K562 (cell line): ENCODE measurements around the gene TAX1BP1.

Experiments used
- ARID2 ChIP-seq: fragments of 450-650 bp; IDR thresholded peaks from 2 replicates; pipeline ENCODE4 v1.6.1; 2017; ENCODE audit warnings: antibody characterized with exemption, mild to moderate bottlenecking
- CBX8 ChIP-seq: fragments of 200-600 bp; sonication (generic); IDR thresholded peaks from 2 replicates; pipeline ENCODE4 v1.6.1; 2012; ENCODE audit warnings: borderline replicate concordance, mixed run types, low read depth, mild to moderate bottlenecking, moderate library complexity, mixed read lengths, low read length, control low read depth, inconsistent platforms; ENCODE audit not compliant: poor library complexity, severe bottlenecking; ENCODE audit errors: extremely low read depth
- CTCF ChIP-seq, 3 experiments: IDR thresholded peaks in 2 of 3; conservative IDR thresholded peaks in 1 of 3; 2 replicates each; pipeline ENCODE4 v1.5.1; 2011 to 2012; ENCODE audit warnings: low read length in 3 of 3, mild to moderate bottlenecking in 3 of 3, control low read depth in 2 of 3, improper control_type of control experiment in 1 of 3, inconsistent platforms in 1 of 3, low read depth in 1 of 3, mixed read lengths in 1 of 3, moderate library complexity in 1 of 3; ENCODE audit not compliant: insufficient read depth in 2 of 3
- ETS1 ChIP-seq: conservative IDR thresholded peaks from 2 replicates; pipeline ENCODE4 v1.6.1; 2011; ENCODE audit warnings: low read depth, mild to moderate bottlenecking, low read length; ENCODE audit not compliant: control insufficient read depth
- ETV6 ChIP-seq, 3 experiments: fragments of 150-350 bp in 1 of 3; sonication (generic) in 1 of 3; formaldehyde crosslinking in 1 of 3; IDR thresholded peaks; 2 replicates each; pipeline versions ENCODE4 v1.6.1 to v1.8.0; 2014 to 2022; ENCODE audit warnings: borderline replicate concordance in 2 of 3, low read depth in 2 of 3, antibody characterized with exemption in 1 of 3, low read length in 1 of 3, mild to moderate bottlenecking in 1 of 3, missing genetic modification reagents in 1 of 3
- FOXK1 ChIP-seq: sonication (generic); formaldehyde crosslinking; IDR thresholded peaks from 2 replicates; pipeline ENCODE4 v1.8.0; 2022; ENCODE audit warnings: missing genetic modification reagents, mild to moderate bottlenecking, borderline replicate concordance
- MAX ChIP-seq: sonication (generic); formaldehyde crosslinking; IDR thresholded peaks from 2 replicates; pipeline ENCODE4 v1.9.0; 2022; ENCODE audit warnings: mild to moderate bottlenecking, missing genetic modification reagents
- NFXL1 ChIP-seq: fragments of 450-650 bp; formaldehyde crosslinking; IDR thresholded peaks from 2 replicates; pipeline ENCODE4 v1.4.0; 2021; ENCODE audit warnings: mild to moderate bottlenecking
- NR0B1 ChIP-seq: fragments of 450-650 bp; IDR thresholded peaks from one replicate; pipeline ENCODE4 v1.6.1; 2018; ENCODE audit warnings: mild to moderate bottlenecking, moderate library complexity; ENCODE audit not compliant: partially characterized antibody
- POLR2A ChIP-seq: fragments of 450-650 bp; conservative IDR thresholded peaks from 2 replicates; pipeline ENCODE4 v1.6.1; 2016
- POLR3G ChIP-seq: IDR thresholded peaks from 2 replicates; pipeline ENCODE4 v1.6.1; 2011; ENCODE audit not compliant: insufficient read length, insufficient replicate concordance; ENCODE audit errors: extremely low read depth
- SRF ChIP-seq, 2 experiments: fragments of 250-450, 450-650 bp in 1 of 2; sonication (Bioruptor Pico) in 1 of 2; sonication (generic) in 1 of 2; formaldehyde crosslinking; IDR thresholded peaks; 2 replicates each; pipeline versions ENCODE4 v1.5.0 to v1.5.1; 2020 to 2022; ENCODE audit warnings: mild to moderate bottlenecking in 1 of 2, missing genetic modification reagents in 1 of 2
- TCF7 ChIP-seq: sonication (generic); IDR thresholded peaks from 2 replicates; pipeline ENCODE4 v1.6.1; 2016; ENCODE audit warnings: antibody characterized with exemption, borderline replicate concordance

- TF ChIP-seq POLR3G, result no peak
- no peak for TF ChIP-seq POLR2A
- no peak for TF ChIP-seq TCF7
- TF ChIP-seq NR0B1, result no peak
- TF ChIP-seq CTCF (IDR thresholded peaks at IDR 0.05 in 2 of 3, conservative IDR thresholded peaks at IDR 0.05 in 1 of 3; ENCODE audit: insufficient read depth in 2 of 3, low read depth in 1 of 3, low read length in 3 of 3), result no peak
- no peak for TF ChIP-seq CBX8
- no peak for TF ChIP-seq FOXK1 (CRISPR knock-in tag)
- no peak for TF ChIP-seq SRF (CRISPR knock-in tag; IDR thresholded peaks at IDR 0.05)
- no peak for TF ChIP-seq ETV6 (IDR thresholded peaks at IDR 0.05; ENCODE audit: borderline replicate concordance in 1 of 2, low read depth in 2 of 2, low read length in 1 of 2)
- TF ChIP-seq ETV6 (CRISPR knock-in tag; IDR thresholded peaks at IDR 0.05; ENCODE audit: borderline replicate concordance), result no peak
- TF ChIP-seq MAX (CRISPR knock-in tag), result no peak
- TF ChIP-seq ARID2, result no peak
- TF ChIP-seq ETS1, result no peak
- no peak for TF ChIP-seq NFXL1 (CRISPR knock-in tag)
Measured at GRCh38 chr7:27690649-27691048, 49.3 kb upstream of the TAX1BP1 start.
